ENCODE measurements around the gene TTLL12.

TTLL12 gene

DNA sequence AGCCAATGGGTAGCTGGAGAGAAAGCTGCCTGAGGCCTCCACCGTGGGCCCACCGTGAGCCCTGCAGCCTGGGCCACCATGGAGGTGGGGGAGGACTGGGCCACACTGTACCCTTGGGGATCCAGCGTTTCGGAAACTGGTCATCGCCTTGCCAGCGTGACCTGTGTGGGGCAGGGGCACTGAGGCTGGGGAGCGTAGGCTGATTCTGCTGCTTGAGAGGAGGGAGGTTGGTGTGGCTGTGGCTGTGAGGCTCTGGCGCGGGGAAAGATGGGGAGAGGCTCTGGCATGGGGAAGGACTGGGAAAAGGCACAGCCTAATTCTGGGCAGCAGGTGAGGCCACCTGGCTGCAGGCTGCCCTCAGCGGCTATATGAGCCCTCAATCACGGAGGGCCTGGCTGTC lies 12.6 kb upstream of the TTLL12 start:
- no peak for DNase-seq (ENCODE audit: low read depth, low spot score)

GRCh38 chr22:43198936-43199335 lies 12.0 kb upstream of the TTLL12 start:
- no peak for DNase-seq (ENCODE audit: low read depth, low spot score)

DNA sequence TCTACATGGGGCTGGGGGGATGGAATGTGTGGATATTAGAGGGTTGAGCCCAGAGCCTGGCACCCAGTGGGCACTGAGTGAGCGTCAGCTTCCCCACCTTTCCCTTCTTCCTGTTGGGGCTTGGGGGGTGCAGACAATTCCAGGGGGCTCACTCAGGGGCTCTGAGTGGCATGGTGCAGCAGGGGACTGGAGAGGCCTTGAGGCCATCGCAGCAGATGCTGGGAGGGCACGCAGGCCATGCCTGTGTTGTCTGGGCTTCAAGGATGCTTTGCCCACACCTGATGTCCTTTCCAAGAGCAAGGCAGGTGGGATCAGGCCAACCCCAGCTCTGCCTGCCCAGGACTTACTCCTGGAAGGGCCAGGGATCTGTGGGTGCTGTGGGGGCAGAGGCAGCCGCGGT lies 11.2 kb upstream of the TTLL12 start:
- DNase-seq (ENCODE audit: low read depth, low spot score), result no peak

- DNase-seq (ENCODE audit: low read depth, low spot score), result no peak
Measured at GRCh38 chr22:43197271-43197941, 10.5 kb upstream of the TTLL12 start.

DNA sequence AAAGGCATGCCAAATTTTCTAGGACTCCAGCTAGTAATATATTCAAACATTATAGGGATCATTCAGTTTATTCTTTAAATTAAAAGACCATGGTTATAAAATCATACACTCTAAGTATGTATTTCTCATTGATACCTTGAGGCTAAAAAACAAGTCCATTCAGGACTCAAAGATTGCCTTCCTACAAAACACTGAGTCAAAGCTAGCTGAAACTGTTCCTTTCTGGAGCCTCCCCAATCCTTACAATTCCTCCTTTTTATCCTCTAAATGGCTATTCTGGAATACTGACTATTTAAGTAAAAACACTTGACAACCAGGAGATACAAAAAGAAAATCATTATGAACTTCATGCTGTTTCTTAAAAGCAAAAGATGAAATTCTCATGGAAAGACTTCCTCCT lies 4.9 kb upstream of the TTLL12 start:
- DNase-seq (ENCODE audit: low read depth, low spot score), result no peak

DNA sequence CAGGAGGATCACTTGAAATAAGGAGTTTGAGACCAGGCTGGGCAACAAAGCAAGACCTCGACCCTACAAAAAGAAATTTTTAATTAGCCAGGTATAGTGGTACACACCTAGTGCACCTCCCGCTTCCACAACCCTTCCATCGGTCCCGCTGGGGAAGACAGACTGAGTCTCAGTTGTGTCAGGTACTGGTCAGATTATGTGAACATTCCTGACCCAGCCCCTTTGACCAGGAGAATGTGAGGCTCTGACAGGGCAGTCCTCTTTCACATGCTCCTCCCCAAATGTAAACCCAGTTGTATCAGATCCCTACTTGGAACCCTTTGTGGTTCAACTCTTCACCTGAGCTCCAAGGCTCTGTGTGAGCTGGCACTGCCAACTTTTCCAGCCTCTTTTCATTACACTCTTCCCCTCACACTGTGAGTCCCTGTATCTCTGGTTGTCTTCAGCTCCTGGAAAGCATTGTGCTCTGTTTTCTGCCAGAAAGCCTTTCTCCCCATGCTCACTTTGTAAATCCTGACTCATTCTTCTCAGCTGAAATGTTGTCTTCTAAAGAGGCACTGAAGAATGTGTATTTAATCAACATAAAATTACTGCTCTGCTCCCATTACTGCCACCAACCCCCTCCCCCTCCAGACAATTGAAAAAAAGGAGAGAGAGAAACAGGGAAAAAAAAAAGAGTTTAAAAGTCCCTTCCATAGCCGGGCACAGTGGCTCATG lies 2.1 kb upstream of the TTLL12 start:
- DNase-seq (ENCODE audit: low read depth, low spot score), result no peak

GRCh38 chr22:43187171-43188099 lies 501 bp upstream of the TTLL12 start:
- peak; percentile 54 for DNase-seq (ENCODE audit: low read depth, low spot score)

DNA sequence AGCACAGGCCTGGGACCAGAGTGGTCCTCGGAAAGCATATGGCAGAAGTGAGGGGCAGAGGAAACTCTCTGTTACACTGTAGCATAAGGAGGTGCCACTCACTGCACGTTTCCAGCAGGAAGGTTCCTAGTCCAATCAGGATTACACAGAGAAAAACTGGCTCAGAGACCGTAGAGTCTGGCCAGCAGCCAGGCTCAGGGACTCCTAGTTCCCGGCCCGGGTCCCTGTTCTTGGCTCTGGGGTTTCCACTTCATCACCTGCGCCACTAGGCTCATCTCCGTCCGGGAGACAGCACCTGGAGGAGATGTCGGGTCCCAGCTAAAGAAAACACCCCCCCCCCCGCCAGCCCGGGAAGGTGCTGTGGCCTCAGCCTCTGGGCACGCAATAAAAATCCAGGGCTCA lies 1.1 kb downstream of the TTLL12 start:
- no peak for DNase-seq (ENCODE audit: low read depth, low spot score)

DNA sequence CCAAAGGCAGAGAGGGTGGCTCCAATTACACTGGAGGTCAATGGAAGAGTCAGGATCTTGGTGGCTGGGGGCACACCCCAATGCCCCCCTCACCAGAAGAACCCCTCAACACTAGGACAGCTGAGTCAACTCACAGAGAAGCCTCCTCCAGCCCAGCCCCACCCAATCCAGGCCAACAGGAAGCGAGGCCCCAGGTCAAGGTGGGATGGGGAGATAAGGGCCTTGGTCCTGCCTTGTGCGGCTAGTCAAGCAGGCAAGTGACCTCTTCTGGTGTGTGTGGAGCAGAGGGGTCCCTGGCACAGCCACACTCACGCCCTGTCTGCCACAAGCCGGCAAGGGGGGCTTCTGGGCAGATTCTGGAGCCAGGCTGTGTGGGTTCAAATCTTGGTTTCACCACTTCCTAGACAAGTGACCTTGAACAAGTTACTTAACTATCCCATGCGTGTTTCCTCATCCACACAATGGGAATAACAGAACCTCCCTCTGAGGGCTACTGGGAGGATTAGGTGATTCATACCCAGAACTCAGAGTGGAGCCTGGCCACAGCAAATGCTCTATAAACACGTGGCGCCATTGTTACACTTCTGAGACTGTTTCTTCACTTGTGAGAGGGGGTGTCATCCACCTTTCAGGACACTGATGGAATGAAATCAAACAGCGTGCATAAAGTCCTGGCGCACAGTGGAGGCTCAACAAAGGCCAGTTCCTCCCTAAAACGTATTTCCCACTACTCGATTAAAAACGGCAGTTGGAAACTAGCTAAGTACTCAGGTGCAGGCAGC lies 3.2 kb downstream of the TTLL12 start:
- DNase-seq (ENCODE audit: low read depth, low spot score), result no peak

DNA sequence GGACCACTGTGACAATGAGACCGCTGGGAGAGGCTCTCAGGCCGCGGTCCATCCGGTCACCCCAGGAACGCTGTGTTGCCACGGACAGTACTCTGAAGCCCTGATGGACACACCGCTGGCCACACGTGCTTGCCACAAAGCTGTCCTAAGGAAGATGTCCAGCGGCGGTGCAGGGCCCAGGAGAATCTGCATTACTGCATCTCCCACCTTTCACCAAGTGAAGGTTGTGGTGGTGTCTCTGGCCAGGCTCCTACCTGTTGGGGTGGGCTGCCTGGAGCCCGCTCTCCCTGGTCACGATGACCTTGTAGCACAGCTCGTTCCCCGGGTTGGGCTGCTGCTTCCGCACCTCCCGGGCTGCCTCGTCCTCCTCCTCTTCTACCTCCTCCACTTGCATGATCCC lies 4.2 kb downstream of the TTLL12 start:
- no peak for DNase-seq (ENCODE audit: low read depth, low spot score)

DNA sequence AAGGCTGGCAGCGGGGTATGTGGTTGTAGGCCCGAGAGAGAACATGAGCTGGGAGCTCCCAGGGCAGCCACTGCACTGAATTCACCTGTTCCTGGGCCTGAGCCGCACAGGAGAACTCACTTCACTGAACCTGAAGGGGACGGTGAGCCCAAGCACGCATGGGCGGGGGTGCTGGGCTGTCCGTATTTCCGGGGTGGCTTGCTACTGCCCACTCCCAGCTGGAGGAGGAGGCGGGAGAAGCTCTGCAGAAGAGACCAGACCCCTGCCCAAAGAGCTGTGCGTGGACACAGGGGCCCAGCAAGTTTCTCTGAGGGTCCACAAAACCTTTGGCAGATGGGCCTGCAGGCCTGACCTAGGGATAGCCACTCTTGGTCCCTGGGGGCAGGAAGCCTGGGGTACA lies 4.8 kb downstream of the TTLL12 start:
- no peak for DNase-seq (ENCODE audit: low read depth, low spot score)

DNA sequence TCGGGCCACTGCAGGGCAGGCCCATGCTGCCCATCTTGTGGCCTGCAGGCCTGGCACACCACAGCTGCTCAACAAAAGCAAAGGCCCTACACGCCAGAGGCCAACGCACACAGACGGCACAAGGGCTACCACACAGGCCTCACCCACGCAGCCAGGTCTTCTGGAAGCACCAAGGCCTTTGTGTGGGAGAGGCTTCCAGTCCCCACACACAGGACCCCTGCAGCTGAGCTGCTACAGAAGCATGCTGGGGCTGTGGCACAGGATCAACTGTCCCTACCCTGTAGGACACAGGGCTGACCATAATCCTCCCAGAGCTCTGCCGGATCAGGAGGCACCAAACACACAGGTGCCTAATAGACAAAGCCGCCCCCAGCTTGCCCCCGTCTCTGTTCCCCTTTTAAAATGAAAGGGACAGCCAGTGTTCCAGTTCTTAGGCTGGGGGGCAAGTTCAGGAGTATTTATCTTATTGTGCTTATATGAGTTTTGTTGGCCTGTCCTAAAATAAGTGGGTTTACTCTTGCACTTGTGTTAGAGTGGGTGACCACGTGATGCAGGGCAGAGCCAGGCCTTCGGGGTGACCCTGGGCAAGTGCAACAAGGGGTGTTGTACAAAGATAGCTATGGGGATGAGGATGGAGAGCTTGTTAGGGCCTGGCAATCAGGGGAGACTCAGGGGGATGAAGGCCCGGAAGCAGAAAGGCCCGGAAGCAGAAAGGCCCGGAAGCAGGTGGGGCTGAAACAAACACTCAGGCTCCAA lies 5.4 kb downstream of the TTLL12 start:
- DNase-seq (ENCODE audit: low read depth, low spot score), result no peak

- no peak for DNase-seq (ENCODE audit: low read depth, low spot score)
Measured at GRCh38 chr22:43180670-43181069, 6.3 kb downstream of the TTLL12 start.

GRCh38 chr22:43179911-43180195 lies 7.1 kb downstream of the TTLL12 start:
- DNase-seq (ENCODE audit: low read depth, low spot score), result no peak

GRCh38 chr22:43179146-43179910 lies 7.6 kb downstream of the TTLL12 start:
- DNase-seq (ENCODE audit: low read depth, low spot score), result no peak

DNA sequence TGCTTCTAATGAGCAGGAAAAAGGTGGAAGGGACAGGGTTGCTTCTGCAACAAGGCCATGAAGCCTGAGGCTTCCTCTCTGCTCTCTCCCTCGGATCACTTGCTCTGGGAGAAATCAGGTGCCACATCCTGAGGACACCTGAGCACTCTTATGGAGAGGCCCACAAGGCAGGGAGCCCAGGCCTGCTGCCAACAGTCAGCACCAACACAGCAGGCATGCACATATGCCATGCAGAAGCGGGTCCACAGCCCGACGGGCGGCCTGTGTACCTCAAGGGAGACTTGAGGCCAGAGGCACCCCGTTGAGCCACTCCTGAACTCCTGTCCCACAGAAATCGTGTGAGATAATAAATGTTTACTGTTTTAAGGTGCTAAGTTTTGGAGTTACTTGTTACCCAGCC lies 9.5 kb downstream of the TTLL12 start:
- DNase-seq (ENCODE audit: low read depth, low spot score), result no peak

- no peak for DNase-seq (ENCODE audit: low read depth, low spot score)
Measured at GRCh38 chr22:43176090-43176489, 10.8 kb downstream of the TTLL12 start.

DNA sequence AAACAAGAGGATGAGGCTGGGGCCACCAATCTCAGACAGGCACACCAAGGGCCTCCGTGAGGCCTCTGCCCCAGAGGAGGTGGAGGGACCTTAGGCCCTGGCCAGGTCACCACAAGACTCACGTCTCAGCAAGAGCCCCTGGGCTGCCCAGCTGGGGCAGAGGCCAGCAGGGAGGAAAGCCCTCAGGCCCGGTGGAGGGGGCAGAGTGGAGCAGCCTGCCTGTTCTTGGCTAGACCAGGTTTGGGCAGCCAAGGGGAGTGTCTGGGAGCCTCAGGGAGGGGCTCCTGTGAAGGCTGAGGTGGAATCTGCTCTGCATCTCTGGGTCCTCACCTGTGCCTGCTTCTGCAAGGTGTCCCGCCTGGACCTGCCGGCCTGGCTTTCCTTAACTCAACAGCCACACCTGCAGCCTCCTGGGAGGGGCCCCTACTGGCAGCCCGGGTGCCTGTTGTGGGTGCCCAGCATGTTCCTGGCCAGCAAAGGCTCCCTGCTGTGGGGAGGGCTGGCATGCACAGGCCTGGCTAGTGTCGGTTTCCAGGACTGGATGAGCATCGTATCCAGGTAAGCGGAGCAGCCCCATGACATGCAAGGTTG lies 11.9 kb downstream of the TTLL12 start:
- no peak for DNase-seq (ENCODE audit: low read depth, low spot score)

DNA sequence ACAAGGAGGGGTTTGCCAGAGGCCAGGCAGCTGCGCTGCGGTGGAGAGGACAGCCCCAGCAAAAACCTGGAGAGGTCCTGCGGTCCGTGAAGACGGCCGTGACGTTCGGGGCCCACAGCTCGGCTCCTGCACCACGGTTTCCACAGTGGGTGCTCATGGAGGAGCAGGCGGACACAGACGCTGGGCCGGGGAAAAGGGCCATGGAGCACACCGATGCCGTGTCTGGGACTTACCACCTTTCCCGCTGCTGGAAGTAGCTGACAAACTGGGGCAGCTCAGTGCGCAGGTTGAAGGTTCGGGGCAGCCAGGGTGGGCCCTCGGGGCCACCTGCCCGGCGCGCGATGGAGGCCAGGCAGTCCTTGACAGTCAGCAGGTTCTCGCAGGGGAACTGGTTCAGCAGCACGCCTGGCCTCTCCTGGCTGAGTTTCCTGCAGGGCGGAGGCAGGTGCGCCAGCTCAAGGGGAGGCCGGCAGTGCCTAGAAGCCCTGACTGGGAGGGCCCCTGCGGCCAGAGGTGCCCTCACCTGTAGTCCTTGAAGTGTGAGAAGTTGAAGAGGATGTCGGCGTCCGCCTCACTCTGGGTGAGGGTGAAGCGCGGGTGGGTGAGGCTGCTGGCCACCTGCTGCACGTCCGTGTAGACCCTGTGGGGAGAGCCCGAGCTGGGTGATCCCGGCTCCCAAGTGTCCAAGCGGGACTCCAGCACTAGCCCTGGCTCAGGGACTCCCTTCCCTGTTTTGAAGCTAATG lies 12.8 kb downstream of the TTLL12 start:
- no peak for DNase-seq (ENCODE audit: low read depth, low spot score)
